ENCODE results near the gene APOL1. TPM values are rescaled to one million over a fixed set of nuclear protein-coding genes. Genes with fewer than 3 reads are reported as not detected.

APOL1 gene
- total and polyA plus RNA-seq, 9 of the 15 experiments (the other 6 are each of a cell fraction or from before 2014, with no cell fraction given): 2.5 to 9.7 (median 5.6) TPM

GRCh38 chr22:36225333-36225922, 27.5 kb upstream of the APOL1 start (continued):
- TF ChIP-seq, protein P1, sequence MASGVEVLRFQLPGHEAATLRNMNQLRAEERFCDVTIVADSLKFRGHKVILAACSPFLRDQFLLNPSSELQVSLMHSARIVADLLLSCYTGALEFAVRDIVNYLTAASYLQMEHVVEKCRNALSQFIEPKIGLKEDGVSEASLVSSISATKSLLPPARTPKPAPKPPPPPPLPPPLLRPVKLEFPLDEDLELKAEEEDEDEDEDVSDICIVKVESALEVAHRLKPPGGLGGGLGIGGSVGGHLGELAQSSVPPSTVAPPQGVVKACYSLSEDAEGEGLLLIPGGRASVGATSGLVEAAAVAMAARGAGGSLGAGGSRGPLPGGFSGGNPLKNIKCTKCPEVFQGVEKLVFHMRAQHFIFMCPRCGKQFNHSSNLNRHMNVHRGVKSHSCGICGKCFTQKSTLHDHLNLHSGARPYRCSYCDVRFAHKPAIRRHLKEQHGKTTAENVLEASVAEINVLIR (CRISPR knock-in tag; IDR thresholded peaks at IDR 0.05): no peak
- TF ChIP-seq, protein P2, sequence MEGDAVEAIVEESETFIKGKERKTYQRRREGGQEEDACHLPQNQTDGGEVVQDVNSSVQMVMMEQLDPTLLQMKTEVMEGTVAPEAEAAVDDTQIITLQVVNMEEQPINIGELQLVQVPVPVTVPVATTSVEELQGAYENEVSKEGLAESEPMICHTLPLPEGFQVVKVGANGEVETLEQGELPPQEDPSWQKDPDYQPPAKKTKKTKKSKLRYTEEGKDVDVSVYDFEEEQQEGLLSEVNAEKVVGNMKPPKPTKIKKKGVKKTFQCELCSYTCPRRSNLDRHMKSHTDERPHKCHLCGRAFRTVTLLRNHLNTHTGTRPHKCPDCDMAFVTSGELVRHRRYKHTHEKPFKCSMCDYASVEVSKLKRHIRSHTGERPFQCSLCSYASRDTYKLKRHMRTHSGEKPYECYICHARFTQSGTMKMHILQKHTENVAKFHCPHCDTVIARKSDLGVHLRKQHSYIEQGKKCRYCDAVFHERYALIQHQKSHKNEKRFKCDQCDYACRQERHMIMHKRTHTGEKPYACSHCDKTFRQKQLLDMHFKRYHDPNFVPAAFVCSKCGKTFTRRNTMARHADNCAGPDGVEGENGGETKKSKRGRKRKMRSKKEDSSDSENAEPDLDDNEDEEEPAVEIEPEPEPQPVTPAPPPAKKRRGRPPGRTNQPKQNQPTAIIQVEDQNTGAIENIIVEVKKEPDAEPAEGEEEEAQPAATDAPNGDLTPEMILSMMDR (IDR thresholded peaks at IDR 0.05 in 2 of 3, conservative IDR thresholded peaks at IDR 0.05 in 1 of 3; ENCODE audit: insufficient read depth in 2 of 3, low read depth in 1 of 3, low read length in 3 of 3): no peak
- TF ChIP-seq HDAC2 (IDR thresholded peaks at IDR 0.05) (no peak), ZNF740 (CRISPR knock-in tag; IDR thresholded peaks at IDR 0.05) (no peak), ZNF740 (tag; IDR thresholded peaks at IDR 0.05) (no peak), RFX7 (CRISPR knock-in tag; IDR thresholded peaks at IDR 0.05) (no peak), ATF1 (CRISPR knock-in tag; IDR thresholded peaks at IDR 0.05) (no peak), ATF1 (tag; IDR thresholded peaks at IDR 0.05) (no peak), YBX1 (IDR thresholded peaks at IDR 0.05) (no peak), ZNF77 (CRISPR knock-in tag; IDR thresholded peaks at IDR 0.05) (no peak), POLR2A (conservative IDR thresholded peaks at IDR 0.05) (no peak), ZSCAN29 (IDR thresholded peaks at IDR 0.05) (no peak), ERF (CRISPR knock-in tag; IDR thresholded peaks at IDR 0.05) (no peak), DDX20 (tag; IDR thresholded peaks at IDR 0.05; ENCODE audit: low read depth) (no peak)

Data from K562 (cell line).